HCT116 (cell line): Measurements from ENCODE around the gene PHF21A.

ENCODE experiments used
- CTCF ChIP-seq, 3 experiments: fragments of 200-600 bp in 1 of 3; sonication (generic) in 1 of 3; IDR thresholded peaks in 2 of 3; conservative IDR thresholded peaks in 1 of 3; 2 replicates each; pipeline ENCODE4 v1.5.1; 2012 to 2017; ENCODE audit warnings: low read depth in 2 of 3, low read length in 2 of 3, antibody characterized with exemption in 1 of 3, borderline replicate concordance in 1 of 3, control low read depth in 1 of 3, mild to moderate bottlenecking in 1 of 3, mixed read lengths in 1 of 3, mixed run types in 1 of 3, moderate library complexity in 1 of 3; ENCODE audit not compliant: insufficient read depth in 1 of 3
- EZH2 ChIP-seq: fragments of 200-600 bp; sonication (generic); IDR thresholded peaks from 2 replicates; pipeline ENCODE4 v1.6.1; 2017; ENCODE audit warnings: antibody characterized with exemption, mixed run types

- no peak for TF ChIP-seq CTCF (IDR thresholded peaks at IDR 0.05 in 2 of 3, conservative IDR thresholded peaks at IDR 0.05 in 1 of 3; ENCODE audit: borderline replicate concordance in 1 of 3, insufficient read depth in 1 of 3, low read depth in 2 of 3, low read length in 2 of 3)
- no peak for TF ChIP-seq EZH2
Measured at GRCh38 chr11:46090375-46090774, 30.9 kb downstream of the PHF21A start.
